ENCODE data around the gene C1QBP. TPM values are rescaled to one million over a fixed set of nuclear protein-coding genes. Genes with fewer than 3 reads are reported as not detected.

The C1QBP gene
- total RNA-seq, 6 experiments from 2014 or later, result 60.2 to 163 (median 67.6) TPM

DNA sequence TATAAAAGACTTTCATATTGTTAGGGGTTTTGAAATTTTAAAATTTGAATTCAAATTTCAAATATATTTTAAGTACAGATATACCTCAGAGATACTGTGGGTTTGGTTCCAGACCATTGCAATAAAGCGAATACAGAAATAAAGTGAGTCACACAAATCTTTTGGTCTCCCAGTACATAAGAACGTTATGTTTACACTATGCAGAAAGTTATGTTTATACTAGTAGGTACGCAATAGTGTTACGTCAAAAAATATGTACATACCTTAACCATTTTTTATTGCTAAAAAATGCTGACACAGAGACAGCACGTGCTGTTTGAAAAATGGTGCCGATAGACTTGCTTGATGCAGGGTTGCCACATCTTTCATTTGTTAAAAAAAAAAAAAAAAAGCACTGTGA lies 39.2 kb downstream of the C1QBP start:
- no peak overlapping the region for H3K4me3 ChIP-seq
- WGBS (ENCODE audit: insufficient coverage, low coverage, low lambda C conversion rate, missing lambda C conversion rate), result 67% methylated on average over 6 of the region's 6 CpGs
- peaks cover 0 to 9% (median 4%) of the 10 kb centered on the region in 4 donors for H3K4me1 ChIP-seq
- no peaks in the 10 kb centered on the region for H3K27me3 ChIP-seq
- no peak for TF ChIP-seq POLR2A (IDR thresholded peaks at IDR 0.05)
- TF ChIP-seq, protein P1, sequence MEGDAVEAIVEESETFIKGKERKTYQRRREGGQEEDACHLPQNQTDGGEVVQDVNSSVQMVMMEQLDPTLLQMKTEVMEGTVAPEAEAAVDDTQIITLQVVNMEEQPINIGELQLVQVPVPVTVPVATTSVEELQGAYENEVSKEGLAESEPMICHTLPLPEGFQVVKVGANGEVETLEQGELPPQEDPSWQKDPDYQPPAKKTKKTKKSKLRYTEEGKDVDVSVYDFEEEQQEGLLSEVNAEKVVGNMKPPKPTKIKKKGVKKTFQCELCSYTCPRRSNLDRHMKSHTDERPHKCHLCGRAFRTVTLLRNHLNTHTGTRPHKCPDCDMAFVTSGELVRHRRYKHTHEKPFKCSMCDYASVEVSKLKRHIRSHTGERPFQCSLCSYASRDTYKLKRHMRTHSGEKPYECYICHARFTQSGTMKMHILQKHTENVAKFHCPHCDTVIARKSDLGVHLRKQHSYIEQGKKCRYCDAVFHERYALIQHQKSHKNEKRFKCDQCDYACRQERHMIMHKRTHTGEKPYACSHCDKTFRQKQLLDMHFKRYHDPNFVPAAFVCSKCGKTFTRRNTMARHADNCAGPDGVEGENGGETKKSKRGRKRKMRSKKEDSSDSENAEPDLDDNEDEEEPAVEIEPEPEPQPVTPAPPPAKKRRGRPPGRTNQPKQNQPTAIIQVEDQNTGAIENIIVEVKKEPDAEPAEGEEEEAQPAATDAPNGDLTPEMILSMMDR (IDR thresholded peaks at IDR 0.05), result no peak
- H3K9me3 ChIP-seq, result no peaks in the 10 kb centered on the region
- no peak for DNase-seq
- intact Hi-C loops (cut with DNase I), result no loop called here
- ATAC-seq, result no peak
- peaks cover 0 to 69% (median 33%) of the 10 kb centered on the region in 4 donors for H3K36me3 ChIP-seq
- peak overlapping the region in 1 of 3 donors; percentile 35 for H3K27ac ChIP-seq

DNA sequence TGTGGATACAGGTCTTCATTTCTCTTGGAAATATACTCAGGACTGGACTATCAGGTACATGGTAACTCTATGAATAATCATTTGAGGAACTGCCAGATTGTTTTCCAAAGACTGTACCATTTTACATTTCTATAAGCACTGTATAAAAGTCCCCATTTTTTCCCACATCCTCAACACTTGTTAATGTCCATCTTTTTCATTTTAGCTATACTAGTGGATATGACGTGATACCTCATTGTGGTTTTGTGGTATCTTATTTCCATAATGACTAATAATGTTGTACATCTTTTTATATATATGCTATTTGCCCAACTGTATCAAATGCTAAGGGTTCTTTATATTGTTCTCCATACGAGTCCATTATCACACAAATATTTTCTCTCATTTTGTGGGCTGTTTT lies 42.3 kb downstream of the C1QBP start:
- H3K36me3 ChIP-seq, result peaks cover 14 to 66% (median 40%) of the 10 kb centered on the region in 4 donors
- intact Hi-C loops (cut with DNase I), result no loop called here
- no peaks in the 10 kb centered on the region for H3K27me3 ChIP-seq
- H3K4me3 ChIP-seq, result no peak overlapping the region
- TF ChIP-seq, protein P1 (IDR thresholded peaks at IDR 0.05), result no peak
- TF ChIP-seq POLR2A (IDR thresholded peaks at IDR 0.05), result no peak
- ATAC-seq, result no peak
- no peaks in the 10 kb centered on the region for H3K9me3 ChIP-seq
- 72% methylated on average over 2 of the region's 2 CpGs for WGBS (ENCODE audit: insufficient coverage, low coverage, low lambda C conversion rate, missing lambda C conversion rate)
- H3K4me1 ChIP-seq, result peaks cover 0 to 8% (median under 1%) of the 10 kb centered on the region in 4 donors
- no peak overlapping the region for H3K27ac ChIP-seq
- no peak for DNase-seq

DNA sequence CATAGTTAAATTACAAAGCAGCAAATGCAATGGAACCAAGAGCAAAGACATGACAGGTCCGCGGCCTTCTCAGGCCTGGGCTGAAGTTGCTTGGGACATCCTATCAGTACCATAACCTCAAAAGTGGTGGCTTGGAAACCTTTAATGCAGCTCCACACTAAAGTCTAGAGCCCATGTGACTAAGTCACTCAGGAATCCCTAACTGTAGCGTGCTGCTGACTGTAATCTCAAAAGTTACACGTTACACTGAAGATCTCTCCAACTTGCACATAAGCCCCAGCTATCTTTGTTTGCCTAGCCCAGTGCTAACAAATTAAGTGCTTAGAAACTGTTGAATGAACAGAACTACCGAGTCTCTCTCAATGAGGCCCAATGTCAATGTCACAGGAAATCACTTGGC lies 47.3 kb downstream of the C1QBP start:
- intact Hi-C loops (cut with DNase I), result no loop called here
- ATAC-seq, result no peak
- peaks cover 24 to 72% (median 52%) of the 10 kb centered on the region in 4 donors for H3K36me3 ChIP-seq
- no peaks in the 10 kb centered on the region for H3K27me3 ChIP-seq
- WGBS (ENCODE audit: insufficient coverage, low coverage, low lambda C conversion rate, missing lambda C conversion rate), result 83% methylated on average over 2 of the region's 5 CpGs
- H3K4me1 ChIP-seq, result no peaks in the 10 kb centered on the region
- DNase-seq, result no peak
- no peaks in the 10 kb centered on the region for H3K9me3 ChIP-seq
- no peak overlapping the region for H3K27ac ChIP-seq
- no peak overlapping the region for H3K4me3 ChIP-seq
- TF ChIP-seq POLR2A (IDR thresholded peaks at IDR 0.05), result no peak
- TF ChIP-seq, protein P1 (IDR thresholded peaks at IDR 0.05), result no peak

Other genes with a start within 250 kb of the C1QBP start
- 1 to 10 TPM; 1.2 to 3.8 (median 2.2) TPM for gene ZNF594, start 247.3 kb downstream of the C1QBP start, total RNA-seq
- 1 to 10 TPM; 1.0 to 9.9 (median 3.2) TPM for gene SCIMP, start 204.3 kb downstream of the C1QBP start, total RNA-seq
- gene RABEP1, start 156.9 kb downstream of the C1QBP start, total RNA-seq, result 10 to 100 TPM; 15.5 to 25.4 (median 21.1) TPM
- gene NUP88, start 19.5 kb downstream of the C1QBP start, total RNA-seq, result 10 to 100 TPM; 27.7 to 76.1 (median 52.3) TPM
- 10 to 100 TPM; 11.5 to 21.4 (median 14.8) TPM for gene RPAIN, start 19.0 kb downstream of the C1QBP start, total RNA-seq
- 1 to 10 TPM; 6.4 to 10.0 (median 7.2) TPM for gene DHX33, start 29.8 kb upstream of the C1QBP start, total RNA-seq
- gene DERL2, start 47.0 kb upstream of the C1QBP start, total RNA-seq, result 10 to 100 TPM; 31.2 to 47.9 (median 43.2) TPM
- gene MIS12, start 47.4 kb upstream of the C1QBP start, total RNA-seq, result 1 to 10 TPM; 7.1 to 9.4 (median 8.7) TPM
- gene NLRP1, start 145.4 kb upstream of the C1QBP start, total RNA-seq, result 1 to 10 TPM; 2.5 to 4.7 (median 3.3) TPM